ENCODE results near the gene MSH4.
"Not testable (repeated sequence)": the region's sequence is repeated elsewhere in the genome, so short reads cannot be mapped to it uniquely, and the experiment has no call there.

The MSH4 gene

DNA sequence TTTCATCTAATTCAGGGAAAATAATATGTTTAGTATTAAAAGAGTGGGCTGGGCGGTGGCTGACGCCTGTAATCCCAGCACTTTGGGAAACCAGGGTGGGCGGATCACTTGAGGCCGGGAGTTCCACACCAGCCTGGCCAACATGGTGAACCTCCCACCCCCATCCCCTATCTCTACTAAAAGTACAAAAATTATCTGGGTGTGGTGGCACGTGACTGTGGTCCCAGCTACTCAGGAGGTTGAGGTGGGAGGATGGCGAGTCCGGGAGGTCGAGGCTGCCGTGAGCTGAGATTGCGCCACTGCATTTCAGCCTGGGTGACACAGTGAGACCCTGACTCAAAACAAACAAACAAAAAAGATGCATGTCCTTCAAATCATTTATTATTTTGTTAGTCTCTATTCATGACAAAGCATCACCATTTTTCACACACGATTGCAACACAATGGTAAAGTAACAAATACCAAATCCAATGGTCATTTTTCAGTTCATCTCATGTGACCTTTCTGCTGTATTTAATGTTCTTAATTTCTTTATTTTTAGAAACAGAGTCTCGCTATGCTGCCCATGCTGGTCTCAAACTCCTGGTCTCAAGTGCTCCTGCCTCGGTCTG, 1.0 kb downstream of the MSH4 start:
- peak; percentile 39 for DNase-seq (ENCODE audit: low read depth)
- no peak overlapping the region for H3K4me3 ChIP-seq (ENCODE audit: control insufficient read depth, low read depth, low read length)
- TF ChIP-seq, protein P1, sequence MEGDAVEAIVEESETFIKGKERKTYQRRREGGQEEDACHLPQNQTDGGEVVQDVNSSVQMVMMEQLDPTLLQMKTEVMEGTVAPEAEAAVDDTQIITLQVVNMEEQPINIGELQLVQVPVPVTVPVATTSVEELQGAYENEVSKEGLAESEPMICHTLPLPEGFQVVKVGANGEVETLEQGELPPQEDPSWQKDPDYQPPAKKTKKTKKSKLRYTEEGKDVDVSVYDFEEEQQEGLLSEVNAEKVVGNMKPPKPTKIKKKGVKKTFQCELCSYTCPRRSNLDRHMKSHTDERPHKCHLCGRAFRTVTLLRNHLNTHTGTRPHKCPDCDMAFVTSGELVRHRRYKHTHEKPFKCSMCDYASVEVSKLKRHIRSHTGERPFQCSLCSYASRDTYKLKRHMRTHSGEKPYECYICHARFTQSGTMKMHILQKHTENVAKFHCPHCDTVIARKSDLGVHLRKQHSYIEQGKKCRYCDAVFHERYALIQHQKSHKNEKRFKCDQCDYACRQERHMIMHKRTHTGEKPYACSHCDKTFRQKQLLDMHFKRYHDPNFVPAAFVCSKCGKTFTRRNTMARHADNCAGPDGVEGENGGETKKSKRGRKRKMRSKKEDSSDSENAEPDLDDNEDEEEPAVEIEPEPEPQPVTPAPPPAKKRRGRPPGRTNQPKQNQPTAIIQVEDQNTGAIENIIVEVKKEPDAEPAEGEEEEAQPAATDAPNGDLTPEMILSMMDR (conservative IDR thresholded peaks at IDR 0.05; ENCODE audit: control insufficient read depth, insufficient read depth, low read depth, low read length), result no peak

DNA sequence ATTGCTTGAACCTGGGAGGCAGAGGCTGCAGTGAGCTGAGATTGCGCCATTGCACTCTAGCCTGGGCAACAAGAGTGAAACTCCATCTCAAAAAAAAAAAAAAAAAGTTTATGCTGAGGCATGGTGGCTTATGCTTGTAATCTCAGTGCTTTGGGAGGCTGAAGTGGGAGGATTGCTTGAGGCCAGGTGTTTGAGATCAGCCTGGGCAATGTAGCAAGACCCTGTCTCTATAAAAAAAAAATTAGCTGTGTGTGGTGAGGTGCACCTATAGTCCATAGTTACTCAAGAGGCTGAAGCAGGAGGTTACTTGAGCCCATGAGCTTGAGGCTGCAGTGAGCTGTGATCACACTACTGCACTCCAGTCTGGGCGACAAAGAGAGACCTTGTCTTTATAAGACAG, 4.8 kb downstream of the MSH4 start:
- H3K4me3 ChIP-seq (ENCODE audit: control insufficient read depth, low read depth, low read length); DNase-seq (ENCODE audit: low read depth): not testable (repeated sequence)

DNA sequence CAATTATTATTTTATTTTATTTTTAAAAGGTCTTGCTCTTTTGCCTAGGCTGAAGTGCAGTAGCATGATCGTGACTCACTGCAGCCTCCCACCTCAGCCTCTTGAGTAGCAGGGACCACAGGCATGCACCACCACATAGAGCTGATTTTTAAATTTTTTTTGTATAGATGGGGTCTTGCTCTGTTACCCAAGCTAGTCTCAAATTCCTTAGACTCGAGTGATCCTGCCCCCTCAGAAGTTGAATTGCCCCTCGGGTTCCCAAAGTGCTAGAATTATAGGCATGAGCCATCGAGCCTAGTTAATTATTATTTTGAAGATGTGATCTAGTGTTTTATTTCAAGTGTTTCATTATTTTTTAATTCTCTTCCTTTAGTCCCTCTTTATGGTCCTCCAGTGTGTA, 12.2 kb downstream of the MSH4 start:
- DNase-seq (ENCODE audit: low read depth), result no peak
- TF ChIP-seq, protein P1 (conservative IDR thresholded peaks at IDR 0.05; ENCODE audit: control insufficient read depth, insufficient read depth, low read depth, low read length), result no peak
- H3K4me3 ChIP-seq (ENCODE audit: control insufficient read depth, low read depth, low read length), result no peak overlapping the region

DNA sequence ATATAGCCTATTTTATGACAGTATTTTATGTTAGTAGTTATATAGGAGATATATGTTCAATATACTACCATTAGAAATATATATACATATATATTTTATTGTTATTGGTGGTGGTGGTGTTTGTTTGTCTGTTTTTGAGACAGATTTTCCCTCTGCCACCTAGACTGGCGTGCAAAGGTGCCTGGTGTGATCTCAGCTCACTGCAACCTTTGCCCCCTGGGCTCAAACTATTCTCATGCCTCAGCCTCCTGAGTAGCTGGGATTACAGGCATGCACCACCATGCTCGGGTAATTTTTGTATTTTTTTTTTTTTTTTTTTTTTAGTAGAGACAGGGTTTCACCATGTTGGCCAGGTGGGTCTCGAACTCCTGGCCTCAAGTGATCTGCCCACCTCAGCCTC, 13.4 kb downstream of the MSH4 start:
- not testable (repeated sequence) for DNase-seq (ENCODE audit: low read depth); H3K4me3 ChIP-seq (ENCODE audit: control insufficient read depth, low read depth, low read length)

DNA sequence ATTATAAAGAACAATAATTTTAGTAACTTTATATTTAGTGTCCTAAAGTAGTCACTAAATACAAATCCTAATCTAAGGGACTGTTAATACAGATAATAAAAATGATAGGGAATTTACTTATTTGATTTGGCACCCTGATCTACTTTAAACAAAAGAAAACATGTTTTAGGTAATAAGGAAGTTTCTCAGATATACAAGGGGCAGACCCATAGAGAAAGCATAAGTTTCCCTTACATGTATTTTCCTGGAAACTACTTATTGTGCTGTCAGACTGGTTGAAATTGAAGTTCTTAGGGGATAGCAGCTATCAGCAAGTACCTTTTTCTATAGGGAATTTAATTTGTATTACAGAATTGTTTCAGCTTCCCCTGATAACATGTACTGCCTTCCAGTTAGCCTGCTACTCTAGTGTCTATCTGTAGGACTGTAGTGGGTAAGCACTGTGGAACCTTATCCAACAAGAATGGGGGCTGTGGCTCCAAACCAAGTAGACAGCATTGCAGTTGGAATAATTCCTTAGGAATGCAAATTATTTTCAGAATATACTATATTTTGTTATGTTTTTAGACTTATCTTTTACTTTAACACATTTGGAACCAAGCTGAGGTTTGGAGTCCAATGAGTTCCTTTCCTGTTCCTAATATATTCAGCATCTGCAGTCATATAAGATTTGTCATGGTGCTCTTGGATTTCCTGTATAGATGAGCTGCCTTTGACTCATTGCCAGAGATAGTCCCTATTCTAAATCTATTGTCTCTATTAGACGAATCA, 14.7 kb downstream of the MSH4 start:
- no peak overlapping the region for H3K4me3 ChIP-seq (ENCODE audit: control insufficient read depth, low read depth, low read length)
- TF ChIP-seq, protein P1 (conservative IDR thresholded peaks at IDR 0.05; ENCODE audit: control insufficient read depth, insufficient read depth, low read depth, low read length), result no peak
- peak; percentile 42 for DNase-seq (ENCODE audit: low read depth)

DNA sequence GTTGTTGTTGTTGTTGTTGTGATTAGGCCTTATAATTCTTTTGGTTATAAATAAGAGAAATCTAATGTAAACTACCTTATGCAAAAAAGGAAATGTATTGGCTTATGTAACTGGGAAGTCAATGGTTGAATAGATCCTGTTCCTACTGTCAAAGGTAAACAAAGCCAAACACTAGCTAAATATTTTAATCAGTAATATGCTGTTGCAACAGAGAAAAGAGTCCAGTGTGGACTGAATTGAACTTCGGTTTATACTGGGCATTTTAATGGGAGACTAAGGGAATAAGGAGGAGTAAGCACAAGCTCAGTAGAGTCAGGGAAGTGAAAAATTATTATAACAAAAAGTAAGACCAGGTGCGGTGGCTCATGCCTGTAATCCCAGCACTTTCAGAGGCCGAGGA, 15.4 kb downstream of the MSH4 start:
- DNase-seq (ENCODE audit: low read depth), result no peak
- TF ChIP-seq, protein P1 (conservative IDR thresholded peaks at IDR 0.05; ENCODE audit: control insufficient read depth, insufficient read depth, low read depth, low read length), result no peak
- H3K4me3 ChIP-seq (ENCODE audit: control insufficient read depth, low read depth, low read length), result no peak overlapping the region

DNA sequence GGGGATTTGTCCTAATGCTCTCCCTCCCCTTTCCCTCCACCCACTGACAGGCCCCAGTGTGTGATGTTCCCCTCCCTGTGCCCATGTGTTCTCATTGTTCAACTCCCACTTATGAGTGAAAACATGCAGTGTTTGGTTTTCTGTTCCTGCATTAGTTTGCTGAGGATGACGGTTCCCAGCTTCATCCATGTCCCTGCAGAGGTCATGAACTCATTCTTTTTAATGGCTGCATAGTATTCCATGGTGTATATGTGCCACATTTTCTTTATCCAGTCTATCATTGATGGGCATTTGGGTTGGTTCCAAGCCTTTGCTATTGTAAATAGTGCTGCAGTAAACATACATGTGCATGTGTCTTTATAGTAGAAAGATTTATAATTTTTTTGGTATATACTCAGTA, 26.9 kb downstream of the MSH4 start:
- H3K4me3 ChIP-seq (ENCODE audit: control insufficient read depth, low read depth, low read length); DNase-seq (ENCODE audit: low read depth): not testable (repeated sequence)

DNA sequence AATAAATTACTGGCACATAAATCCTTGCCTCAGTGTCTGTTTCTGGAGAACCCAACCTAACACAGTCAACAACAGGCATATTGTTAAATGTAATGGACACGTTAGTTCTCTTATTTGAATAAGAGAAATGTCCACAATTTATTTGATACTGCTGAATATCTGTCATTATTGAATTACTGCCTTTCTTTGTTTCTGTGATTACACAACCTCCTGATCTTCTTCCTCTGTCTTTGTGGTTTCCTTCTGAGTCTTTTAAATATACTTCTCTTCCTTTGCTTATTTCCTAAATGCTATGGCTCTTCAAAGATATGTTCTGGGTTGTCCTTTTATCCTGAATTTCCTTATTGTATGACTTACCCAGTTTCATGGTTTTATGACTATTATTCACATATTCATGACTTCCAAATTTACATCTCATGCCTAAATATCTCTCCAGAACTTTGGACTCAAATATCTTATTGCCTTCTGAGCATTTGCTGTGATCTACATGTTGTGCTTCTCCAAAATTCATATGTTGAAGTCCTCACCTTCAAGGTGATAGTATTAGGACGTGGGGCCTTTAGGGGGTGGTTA, 39.9 kb downstream of the MSH4 start:
- no peak for DNase-seq (ENCODE audit: low read depth)
- H3K4me3 ChIP-seq (ENCODE audit: control insufficient read depth, low read depth, low read length), result no peak overlapping the region
- TF ChIP-seq, protein P1 (conservative IDR thresholded peaks at IDR 0.05; ENCODE audit: control insufficient read depth, insufficient read depth, low read depth, low read length), result no peak
